Fibroblast of villous mesenchyme (primary cell): ENCODE results near the gene LRRC42. TPM values are rescaled to one million over a fixed set of nuclear protein-coding genes. Genes with fewer than 3 reads are reported as not detected.
"Not testable (repeated sequence)": the region's sequence is repeated elsewhere in the genome, so short reads cannot be mapped to it uniquely, and the experiment has no call there.

Experiments used
- DNase-seq: peaks from one replicate; pipeline ENCODE4 v3.0.0-alpha.2; 2010; ENCODE audit warnings: low read depth
- H3K4me3 ChIP-seq: 2 replicates; pipeline ENCODE4 v1.5.1; 2011; ENCODE audit warnings: low read depth, mild to moderate bottlenecking, low read length
- CTCF ChIP-seq: IDR thresholded peaks from 2 replicates; pipeline ENCODE4 v1.5.1; 2012; ENCODE audit warnings: low read depth, mild to moderate bottlenecking, low read length; ENCODE audit not compliant: insufficient read depth
- total RNA-seq: library from RNA; depleted of rRNA; stranded (reverse); fragments of >200 nt; gene quantifications from 2 replicates; pipeline ENCODE4 v1.2.3, GENCODE V29; 2012

LRRC42 gene
- total RNA-seq, 1 donor, result 47.1 TPM

GRCh38 chr1:53982034-53982762 is 36.0 kb downstream of the LRRC42 start:
- peak overlapping the region; percentile 42 for H3K4me3 ChIP-seq
- TF ChIP-seq CTCF, result no peak
- peak; percentile 66 for DNase-seq

GRCh38 chr1:53982763-53983104 is 36.6 kb downstream of the LRRC42 start:
- H3K4me3 ChIP-seq, result peak overlapping the region; percentile 42
- no peak for DNase-seq
- no peak for TF ChIP-seq CTCF

GRCh38 chr1:53984726-53985125 is 38.6 kb downstream of the LRRC42 start:
- DNase-seq, result no peak
- no peak for TF ChIP-seq CTCF

GRCh38 chr1:53986458-53986857 is 40.3 kb downstream of the LRRC42 start:
- no peak for DNase-seq
- no peak overlapping the region for H3K4me3 ChIP-seq
- TF ChIP-seq CTCF, result no peak

More at GRCh38 chr1:53984726-53985125, 38.6 kb downstream of the LRRC42 start:
- no peak overlapping the region for H3K4me3 ChIP-seq

GRCh38 chr1:53987880-53988279 is 41.7 kb downstream of the LRRC42 start:
- H3K4me3 ChIP-seq, result no peak overlapping the region
- peak; percentile 54 for DNase-seq
- TF ChIP-seq CTCF, result no peak

- peak; percentile 46 for TF ChIP-seq CTCF
- H3K4me3 ChIP-seq, result no peak overlapping the region
- peak; percentile 12 for DNase-seq
Measured at GRCh38 chr1:53992085-53992874, 46.1 kb downstream of the LRRC42 start.

- DNase-seq, H3K4me3 ChIP-seq: not testable (repeated sequence)
Measured at GRCh38 chr1:53994516-53994915, 48.4 kb downstream of the LRRC42 start.
